GM18507 (cell line): Measurements from ENCODE around the gene DPH7.
"Not testable (repeated sequence)": the region's sequence is repeated elsewhere in the genome, so short reads cannot be mapped to it uniquely, and the experiment has no call there.

Experiments
- DNase-seq: peaks from one replicate; pipeline ENCODE4 v3.0.0; 2011; ENCODE audit warnings: low read depth; ENCODE audit not compliant: insufficient read length; ENCODE audit errors: extremely low spot score
- FAIRE-seq: peaks from 2 replicates; lab custom pipeline; 2011; peaks lifted over from hg19 to GRCh38; lab: Jason Lieb, UNC

Gene DPH7

DNA sequence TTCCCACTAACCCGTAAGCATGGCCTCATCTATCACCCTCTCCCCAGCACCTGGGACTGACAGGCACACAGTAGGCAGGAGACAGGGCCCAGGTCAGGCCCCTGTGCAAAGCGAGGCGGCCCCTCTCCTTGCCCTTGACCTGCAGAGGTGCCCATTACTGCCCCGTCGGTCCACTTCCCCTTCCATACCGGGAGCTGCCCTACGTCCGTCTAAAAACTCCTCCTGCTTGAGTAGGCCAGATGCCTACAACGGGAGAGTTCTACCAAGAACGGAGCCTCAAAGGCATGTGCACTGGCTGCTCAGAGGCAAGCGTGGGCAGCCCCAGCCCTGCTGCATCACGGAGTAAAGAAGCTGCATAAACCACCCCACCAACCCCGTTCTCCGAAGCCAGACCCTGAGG is 4.6 kb upstream of the DPH7 start:
- DNase-seq (no peak), FAIRE-seq (no peak)

DNA sequence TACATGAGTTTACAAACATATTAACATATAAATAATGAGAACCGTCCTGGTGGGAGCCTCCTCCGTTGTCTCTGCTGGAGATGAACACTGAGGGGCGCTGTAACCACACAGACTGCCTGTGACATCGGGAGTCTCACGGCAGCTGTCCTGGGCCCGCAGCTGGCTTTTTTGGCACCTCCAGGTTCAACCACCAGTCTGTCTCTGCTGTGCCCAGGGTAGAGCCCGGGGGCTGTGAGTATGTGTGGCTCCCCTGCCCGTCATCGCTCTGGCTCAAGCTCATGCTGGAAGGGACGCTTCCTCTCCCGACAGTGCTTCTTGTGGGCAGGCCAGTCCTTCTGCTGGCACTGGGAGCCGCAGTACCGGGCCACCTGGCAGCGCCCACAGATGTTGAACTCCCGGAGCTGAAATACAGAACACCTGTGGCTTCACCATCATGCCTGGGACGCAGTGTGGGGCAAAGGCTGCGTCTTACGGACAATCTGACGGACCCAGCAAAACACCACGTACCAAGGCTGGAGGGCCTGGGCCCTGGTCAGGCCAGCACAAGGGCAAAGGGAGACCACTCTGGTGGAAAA is 3.6 kb upstream of the DPH7 start:
- FAIRE-seq (no peak), DNase-seq (no peak)

DNA sequence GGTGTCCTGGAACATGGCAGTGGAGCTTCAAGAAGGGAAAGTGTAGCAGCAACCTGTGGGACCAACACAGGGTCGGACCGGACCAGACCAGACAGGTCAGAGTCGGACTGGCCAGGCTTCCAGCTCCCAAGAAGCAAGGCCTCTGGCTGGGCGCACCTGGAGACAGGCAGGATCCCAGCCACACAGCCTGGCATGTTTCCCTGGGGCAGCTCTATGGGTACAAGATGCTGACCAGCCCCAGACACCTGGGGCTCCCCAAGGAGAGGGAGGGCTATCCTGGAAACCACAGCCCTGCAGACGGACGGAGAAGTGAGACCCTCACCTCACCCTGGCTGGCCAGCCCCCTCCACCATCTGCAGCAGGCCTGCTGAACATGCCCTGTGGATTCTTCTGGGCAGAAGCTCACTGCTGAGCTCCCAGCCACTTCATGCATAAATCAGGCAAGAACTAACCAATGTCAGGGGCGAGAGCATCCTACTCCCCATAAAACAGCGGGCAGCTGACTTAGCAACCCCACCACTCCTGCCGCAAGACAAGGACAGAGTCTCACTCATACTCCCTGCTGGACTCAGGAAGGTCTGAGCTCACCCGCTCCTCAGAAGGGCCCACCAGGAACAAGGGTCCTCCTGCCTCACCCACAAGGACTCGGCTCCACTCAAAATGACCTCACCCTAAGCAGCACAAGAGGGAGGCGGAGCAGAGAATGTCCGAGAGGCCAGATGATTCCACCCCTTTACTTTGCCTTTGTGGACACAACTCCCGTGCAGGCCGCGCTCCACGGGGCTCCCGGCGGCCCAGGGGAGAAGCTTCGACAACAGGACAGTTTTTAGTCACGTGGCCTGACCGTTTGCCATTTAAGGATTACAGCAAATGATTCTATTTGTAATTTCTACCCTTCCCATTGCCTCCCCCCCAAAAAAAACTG is 2.9 kb upstream of the DPH7 start:
- no peak for FAIRE-seq

DNA sequence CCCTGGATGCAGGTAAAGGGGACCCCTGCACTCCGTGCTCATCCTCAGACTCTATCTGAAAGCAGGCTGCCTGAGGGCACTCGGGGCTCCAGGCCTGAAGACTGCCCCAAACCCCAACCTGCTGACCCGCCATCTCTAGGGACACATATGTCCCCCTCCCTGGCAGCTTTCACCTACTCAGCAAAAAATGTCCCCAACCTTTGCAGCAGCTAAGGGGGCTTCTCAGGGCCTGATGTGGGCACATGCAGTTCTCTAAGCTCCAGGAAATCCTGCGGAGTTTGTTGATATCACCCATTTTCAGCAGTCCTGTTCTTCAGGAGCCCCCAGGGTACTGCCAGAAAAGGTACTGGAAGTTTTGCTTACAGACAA is 2.2 kb upstream of the DPH7 start:
- no peak for DNase-seq
- no peak for FAIRE-seq

More for the DNA sequence above, 2.9 kb upstream of the DPH7 start:
- no peak for DNase-seq

DNA sequence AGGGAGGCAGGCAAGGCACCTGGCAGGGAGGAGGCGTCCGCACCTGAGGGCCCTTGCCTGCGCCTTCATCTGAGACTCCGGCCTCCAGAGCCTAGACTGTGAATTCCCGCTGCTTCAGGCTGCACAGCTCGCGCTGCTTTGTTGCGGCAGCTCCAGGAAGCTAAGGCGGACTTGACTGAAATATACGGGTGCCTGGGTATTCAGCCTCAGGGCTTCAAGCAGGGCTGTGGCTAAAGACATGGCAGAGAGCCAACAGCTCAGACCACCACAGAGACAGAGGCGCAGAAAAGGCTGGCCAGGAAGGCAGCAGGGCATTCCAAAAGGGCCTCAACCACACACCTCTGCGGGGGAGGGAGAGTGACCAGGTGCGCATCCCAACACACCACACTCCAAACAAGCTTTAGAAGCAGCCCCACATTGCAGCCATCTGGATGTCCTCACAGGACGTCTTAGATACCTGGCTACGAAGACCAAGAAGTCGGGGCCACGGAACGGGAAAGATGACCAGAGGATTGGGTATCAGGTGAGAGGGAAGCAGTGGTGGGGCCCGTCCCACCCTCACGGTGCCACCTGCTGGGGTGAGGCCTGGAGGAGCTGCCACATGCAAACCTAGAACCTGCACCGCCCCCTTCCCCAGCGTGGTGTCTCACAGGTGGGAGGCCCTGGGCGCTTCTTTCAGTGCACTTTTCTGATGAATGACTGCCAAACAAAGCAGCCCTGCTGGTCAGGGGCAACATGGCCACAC is 1.7 kb upstream of the DPH7 start:
- DNase-seq (no peak), FAIRE-seq (no peak)

DNA sequence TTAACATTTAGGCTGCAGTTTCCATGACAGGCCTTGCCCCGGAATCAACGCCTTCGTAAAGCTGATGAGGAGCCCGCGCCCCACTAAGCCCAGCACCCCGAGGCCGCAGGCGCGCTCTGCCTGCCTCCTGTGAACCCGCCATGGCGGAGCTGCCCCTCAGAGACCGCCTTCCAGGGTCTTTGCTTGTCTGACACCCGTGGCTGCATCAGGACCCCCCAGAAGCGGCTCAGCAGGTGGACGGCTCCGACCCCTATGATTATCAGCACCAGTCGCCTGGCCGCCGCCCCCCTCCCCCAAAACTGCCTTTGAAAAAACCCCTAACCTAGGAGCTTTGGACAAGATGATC is 507 bp upstream of the DPH7 start:
- no peak for DNase-seq
- no peak for FAIRE-seq

DNA sequence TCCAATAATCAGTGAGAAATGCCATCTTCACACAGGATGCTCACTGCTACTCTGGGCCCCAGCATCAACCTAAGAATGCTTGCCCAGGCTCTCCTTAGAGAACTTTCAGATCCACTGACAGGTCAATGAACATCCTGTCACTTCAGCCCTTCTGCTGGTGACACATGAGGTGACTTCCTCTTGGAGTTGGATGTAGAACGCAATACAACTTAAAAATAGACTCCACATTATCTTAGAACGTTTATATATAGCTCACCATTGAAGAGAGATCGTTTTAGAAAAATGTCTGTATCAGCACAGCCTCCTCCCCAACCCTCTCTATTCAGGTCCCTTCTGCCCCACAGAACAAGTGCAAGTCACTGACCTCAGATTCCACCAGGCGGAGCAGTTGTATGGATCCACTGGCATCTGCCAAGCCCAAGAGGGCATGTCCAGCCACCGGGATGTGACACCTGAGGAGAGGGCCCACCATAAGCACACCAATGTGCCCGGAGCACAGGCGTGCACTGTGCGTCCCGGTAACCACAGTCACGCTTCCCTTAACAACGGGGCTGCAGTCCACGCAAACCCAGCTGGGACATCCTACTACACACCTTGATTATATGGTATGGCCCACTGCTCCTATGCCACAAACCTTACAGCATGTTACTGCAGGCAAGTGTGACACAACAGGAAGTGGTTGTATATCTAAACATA is 2.9 kb downstream of the DPH7 start:
- no peak for DNase-seq
- FAIRE-seq = no peak

DNA sequence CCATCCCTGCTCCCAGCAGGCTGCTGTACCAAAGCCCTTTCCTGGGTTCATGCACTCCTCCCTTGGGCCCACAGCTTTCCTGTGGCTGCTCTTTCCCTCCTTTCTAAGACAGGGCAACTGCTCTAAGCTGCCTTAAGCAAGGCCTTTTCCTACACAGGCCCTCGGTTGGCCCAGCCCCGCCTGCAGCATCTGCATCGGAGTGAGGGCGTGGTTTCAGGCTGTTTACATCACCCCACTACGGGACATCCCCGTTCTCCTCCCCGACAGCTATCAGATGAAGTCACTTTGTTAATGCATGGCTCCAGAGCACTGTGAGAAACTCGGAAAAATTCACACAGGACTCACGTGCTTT is 3.4 kb downstream of the DPH7 start:
- DNase-seq (no peak), FAIRE-seq (no peak)

DNA sequence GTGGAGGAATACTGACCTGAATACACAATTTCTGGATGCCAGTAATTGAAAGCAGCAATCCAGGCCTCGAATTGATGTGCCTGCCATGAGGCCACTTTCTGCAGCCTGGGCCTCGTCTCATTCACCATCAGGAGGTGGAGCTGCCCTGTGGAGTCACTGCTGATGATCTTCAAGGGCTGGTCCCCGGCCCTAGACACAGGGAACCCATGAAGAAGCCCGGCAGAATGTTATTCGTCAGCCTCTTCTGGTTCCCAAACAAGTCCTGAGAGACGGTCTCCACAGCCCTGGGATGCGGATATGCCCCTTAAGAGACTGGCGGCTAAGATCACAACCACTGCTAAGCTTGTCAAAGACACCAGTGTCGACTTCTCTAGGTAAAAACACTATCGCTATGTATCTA is 4.5 kb downstream of the DPH7 start:
- FAIRE-seq = no peak
- DNase-seq = no peak

DNA sequence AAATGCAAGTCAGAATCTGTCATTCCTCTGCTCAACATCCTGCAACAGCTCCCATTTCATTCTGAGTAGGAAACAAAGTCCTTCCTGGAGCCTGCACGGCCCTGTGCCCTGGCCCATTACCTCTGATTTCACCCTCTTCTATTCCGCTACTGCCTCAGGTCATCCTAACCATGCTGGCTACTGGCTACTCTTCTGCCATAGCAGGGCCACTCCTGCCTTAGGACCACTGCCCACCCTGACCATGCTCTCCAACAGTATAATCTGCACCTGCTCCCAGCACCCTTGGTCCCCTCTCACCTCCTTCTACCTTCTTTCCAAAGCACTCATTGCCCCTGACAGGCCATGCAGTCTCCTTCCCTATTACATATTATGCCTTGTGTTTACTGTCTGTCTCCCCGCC is 8.2 kb downstream of the DPH7 start:
- DNase-seq (no peak), FAIRE-seq (no peak)

DNA sequence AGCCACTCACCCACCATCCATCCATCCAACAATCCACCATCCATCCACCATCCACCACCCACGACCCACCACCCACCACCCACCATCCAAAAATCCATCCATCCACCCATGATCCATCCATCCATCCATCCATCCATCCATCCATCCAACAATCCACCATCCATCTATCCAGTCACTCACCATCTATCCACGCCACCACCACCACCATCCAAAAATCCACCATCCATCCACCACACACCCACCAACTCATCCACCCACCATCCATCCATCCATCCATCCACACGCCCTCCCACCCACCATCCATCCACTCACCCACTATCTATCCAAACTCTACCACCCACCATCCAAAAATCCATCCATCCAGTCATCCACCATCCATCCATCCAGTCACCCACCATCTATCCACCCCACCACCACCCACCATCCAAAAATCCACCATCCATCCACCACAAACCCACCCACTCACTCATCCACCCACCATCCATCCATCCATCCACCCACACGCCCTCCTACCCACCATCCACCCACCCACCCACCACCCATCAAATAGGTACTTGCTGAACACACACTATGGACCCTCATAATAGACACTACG is 9.0 kb downstream of the DPH7 start:
- DNase-seq (no peak), FAIRE-seq (no peak)

DNA sequence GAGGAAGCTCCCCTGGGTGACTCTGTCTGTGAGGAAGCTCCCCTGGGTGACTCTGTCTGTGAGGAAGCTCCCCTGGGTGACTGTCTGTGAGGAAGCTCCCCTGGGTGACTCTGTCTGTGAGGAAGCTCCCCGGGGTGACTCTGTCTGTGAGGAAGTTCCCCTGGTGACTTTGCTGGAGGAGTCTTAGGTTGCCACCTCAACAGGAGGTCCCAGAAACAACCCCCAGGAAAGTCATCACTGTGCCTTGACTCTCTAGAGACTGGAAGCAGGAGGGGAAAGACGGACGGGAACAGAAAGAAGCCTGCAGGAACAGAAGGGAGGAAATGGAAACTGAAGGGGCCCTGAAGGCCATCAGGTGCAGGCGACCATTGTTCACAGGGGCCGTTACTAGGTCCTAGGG is 10.3 kb downstream of the DPH7 start:
- not testable (repeated sequence) for DNase-seq, FAIRE-seq

DNA sequence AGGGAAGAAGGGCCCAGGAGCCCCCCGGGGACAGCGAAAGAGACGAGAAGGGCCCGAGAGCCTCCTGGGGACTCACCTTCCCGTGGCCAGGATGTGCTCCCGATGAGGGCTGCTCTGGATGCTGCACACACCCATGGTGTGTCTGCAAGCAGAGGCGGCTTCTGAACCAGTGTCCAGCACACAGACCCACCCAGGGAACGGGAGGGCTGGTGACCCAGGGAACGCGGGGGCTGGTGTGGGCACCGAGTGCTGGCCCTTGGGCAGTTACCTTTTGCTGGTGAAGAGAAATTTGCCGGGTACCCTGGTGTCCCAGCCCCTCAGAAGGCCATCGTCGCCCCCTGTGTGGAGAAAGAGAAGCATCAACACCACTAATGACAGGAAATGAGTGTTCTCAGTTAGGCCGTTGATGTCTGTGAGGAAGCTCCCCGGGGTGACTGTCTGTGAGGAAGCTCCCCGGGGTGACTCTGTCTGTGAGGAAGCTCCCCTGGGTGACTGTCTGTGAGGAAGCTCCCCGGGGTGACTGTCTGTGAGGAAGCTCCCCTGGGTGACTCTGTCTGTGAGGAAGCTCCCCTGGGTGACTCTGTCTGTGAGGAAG is 13.8 kb downstream of the DPH7 start:
- FAIRE-seq = no peak
- DNase-seq = no peak

DNA sequence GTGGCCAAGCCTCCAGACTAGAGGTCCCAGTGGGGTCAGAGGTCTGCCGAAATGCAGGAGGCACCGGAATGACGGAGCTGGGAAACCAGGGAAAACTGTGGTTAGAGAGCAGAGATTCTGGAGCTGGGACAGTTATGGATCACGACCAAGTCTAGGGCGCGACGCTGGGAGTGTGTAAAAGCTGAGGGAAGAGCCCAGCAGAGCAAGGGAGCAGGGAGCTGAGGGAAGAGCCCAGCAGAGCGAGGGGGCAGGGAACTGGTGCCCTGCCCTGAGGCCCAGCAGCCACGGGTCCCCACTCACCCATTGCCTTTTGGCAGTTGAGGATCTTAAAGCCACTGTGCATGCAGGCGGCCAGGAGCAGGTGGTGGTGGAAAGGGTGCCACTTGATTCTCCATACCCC is 14.6 kb downstream of the DPH7 start:
- DNase-seq = no peak
- no peak for FAIRE-seq

DNA sequence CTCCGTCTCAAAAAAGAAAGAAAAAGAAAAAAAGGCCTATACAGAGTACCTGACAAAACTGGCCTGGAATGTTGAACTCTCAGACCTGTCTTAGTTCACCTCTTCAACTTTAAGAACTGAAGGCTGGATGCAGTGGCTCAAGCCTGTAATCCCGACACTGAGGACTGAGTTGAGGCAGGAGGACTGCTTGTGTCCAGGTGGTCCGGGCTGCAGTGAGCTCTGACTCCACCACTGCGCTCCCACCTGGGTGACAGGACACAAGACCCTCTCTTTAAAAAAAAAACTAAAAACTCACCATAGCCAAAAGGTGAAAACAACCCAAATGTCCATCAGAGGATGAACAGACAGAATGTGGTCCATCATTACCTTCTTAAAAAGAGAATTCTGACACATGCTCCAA is 20.6 kb downstream of the DPH7 start:
- no peak for DNase-seq
- FAIRE-seq = no peak

DNA sequence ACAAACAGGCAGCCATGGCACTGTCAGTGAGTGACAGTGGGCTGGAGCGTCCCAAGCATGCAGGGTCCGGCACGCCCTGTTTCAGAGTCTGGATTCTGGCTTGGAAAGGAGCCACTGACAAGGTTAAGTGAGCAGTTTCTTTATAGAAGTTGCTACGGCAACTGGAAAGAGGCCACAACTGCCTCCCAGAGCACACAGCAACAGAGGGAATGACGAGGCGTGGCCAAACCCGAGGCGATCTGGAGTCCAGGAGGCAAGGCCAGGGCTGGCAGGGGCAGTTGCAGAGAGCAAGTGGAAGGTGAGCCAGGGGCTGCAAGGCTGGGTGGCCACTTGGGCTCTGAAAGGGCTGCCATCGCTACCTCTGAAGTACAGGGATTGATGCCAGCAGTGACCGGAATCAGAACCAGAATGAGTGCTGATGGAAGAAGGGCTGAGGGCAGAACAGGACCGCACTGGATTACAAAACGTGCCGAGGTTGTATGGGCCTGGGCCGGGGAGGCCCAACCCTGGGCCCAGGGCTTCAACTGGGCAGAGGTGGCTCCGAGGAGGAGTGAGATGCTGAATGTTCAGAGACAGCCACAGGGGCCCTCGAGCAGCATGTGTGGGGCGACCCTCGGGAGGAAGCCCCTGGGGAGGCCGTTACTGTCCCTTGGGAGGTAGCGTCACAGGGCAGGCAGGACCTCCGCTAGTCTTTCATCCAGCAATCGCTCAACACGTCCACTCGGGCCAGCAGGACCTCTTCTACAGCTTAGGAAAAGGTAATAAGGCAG is 22.5 kb downstream of the DPH7 start:
- FAIRE-seq (no peak), DNase-seq (no peak)

DNA sequence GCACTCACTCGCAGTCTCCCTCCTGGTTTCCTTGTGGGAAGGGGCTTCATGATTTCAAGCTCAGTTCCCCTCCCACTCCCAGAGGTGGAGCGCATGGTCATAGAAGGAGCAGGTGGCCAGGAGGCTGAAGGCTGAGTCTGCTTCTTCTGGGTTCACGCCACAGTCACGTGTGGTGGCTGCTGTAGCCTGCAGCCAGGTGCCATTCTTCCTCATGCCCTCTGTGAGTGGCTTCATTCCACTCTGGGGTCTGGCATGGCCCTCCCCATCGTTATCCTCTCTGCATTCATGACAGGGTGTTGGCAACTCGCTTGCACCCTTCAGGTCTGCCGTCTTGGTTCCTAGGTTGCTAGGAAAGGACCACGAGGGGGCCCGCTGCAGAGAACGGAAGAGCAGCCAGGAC is 23.5 kb downstream of the DPH7 start:
- no peak for FAIRE-seq
- no peak for DNase-seq

DNA sequence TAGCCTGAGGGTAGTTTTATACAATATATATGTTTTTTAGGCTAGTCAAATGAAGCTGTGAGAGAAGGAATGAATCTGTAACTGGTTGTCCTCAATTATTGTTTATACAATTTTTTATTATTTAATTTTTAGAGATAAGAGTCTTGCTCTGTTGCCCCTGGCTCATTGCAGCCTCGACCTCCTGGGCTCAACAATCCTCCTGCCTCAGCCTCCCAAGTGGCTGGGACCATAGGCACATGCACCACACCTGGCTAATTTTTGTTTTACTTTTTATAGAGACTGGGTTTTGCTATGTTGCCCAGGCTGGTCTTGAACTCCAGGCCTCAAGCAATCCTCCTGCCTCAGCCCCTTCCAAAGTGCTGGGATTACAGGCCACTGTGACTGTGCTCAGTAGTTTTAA is 24.4 kb downstream of the DPH7 start:
- FAIRE-seq (no peak), DNase-seq (no peak)

DNA sequence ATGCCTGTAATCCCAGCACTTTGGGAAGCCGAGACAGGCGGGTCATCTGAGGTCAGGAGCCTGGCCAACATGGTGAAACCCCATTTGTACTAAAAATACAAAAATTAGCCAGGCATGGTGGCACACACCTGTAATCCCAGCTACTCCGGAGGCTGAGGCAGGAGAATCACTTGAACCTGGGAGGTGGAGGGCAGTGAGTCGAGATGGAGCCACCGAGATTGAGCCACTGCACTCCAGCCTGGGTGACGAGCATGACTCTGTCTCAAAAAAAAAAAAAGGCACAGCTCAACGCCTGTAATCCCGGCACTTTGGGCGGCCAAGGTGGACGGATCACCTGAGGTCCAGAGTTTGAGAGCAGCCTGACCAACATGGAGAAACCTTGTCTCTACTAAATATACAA is 25.1 kb downstream of the DPH7 start:
- FAIRE-seq = not testable (repeated sequence)

More for the DNA sequence above, 25.1 kb downstream of the DPH7 start:
- not testable (repeated sequence) for DNase-seq
